Naive B cell (primary cell): ENCODE measurements around the gene RANBP3L. TPM values are rescaled to one million over a fixed set of nuclear protein-coding genes. Genes with fewer than 3 reads are reported as not detected.
A peak's percentile ranks its signal among the peaks of the same experiment; 100 is the strongest.

Experiments used
- ATAC-seq, 2 donors: fragments of 150-1000 bp; cut with Tn5 transposase; 2 replicates each; pipeline ENCODE4 v1.10.0; 2021; ENCODE audit warnings: low read depth in 2 of 2, mild to moderate bottlenecking in 2 of 2, moderate library complexity in 2 of 2
- DNase-seq: peaks from one replicate; pipeline ENCODE4 v3.0.0; 2022
- H3K27ac Mint-ChIP-seq, 6 donors: one replicate each; pipeline ENCODE4 v1.8.0; 2020 to 2022; ENCODE audit warnings: mild to moderate bottlenecking in 6 of 6, mixed read lengths in 6 of 6, moderate library complexity in 5 of 6, inconsistent platforms in 2 of 6
- H3K27me3 Mint-ChIP-seq, 3 donors: one replicate each; pipeline ENCODE4 v1.8.0; 2021 to 2022; ENCODE audit warnings: mixed read lengths in 3 of 3, mild to moderate bottlenecking in 1 of 3
- H3K36me3 Mint-ChIP-seq, 2 donors: one replicate each; pipeline ENCODE4 v1.8.0; 2020 to 2022; ENCODE audit warnings: mixed read lengths in 2 of 2, inconsistent platforms in 1 of 2, mild to moderate bottlenecking in 1 of 2
- H3K4me1 Mint-ChIP-seq, 3 donors: one replicate each; pipeline ENCODE4 v1.8.0; 2020 to 2022; ENCODE audit warnings: mixed read lengths in 3 of 3, inconsistent platforms in 1 of 3, mild to moderate bottlenecking in 1 of 3, moderate library complexity in 1 of 3
- H3K4me3 Mint-ChIP-seq, 8 donors: one replicate each; pipeline ENCODE4 v1.8.0; 2020 to 2022; ENCODE audit warnings: mild to moderate bottlenecking in 8 of 8, mixed read lengths in 8 of 8, moderate library complexity in 8 of 8, inconsistent platforms in 2 of 8
- H3K9me3 Mint-ChIP-seq, 7 donors: one replicate each; pipeline ENCODE4 v1.8.0; 2020 to 2022; ENCODE audit warnings: mixed read lengths in 7 of 7, mild to moderate bottlenecking in 5 of 7, inconsistent platforms in 2 of 7, moderate library complexity in 1 of 7
- polyA plus RNA-seq, 6 donors: library from polyadenylated mRNA; unstranded; fragments of 300-500 nt; fragmentation: Illumina TruSeq; gene quantifications; one replicate each; pipeline ENCODE4 v1.2.3, GENCODE V29; 2021; ENCODE audit warnings: low read depth in 6 of 6

Gene RANBP3L
- polyA plus RNA-seq, 6 donors from 2014 or later: not detected

DNA sequence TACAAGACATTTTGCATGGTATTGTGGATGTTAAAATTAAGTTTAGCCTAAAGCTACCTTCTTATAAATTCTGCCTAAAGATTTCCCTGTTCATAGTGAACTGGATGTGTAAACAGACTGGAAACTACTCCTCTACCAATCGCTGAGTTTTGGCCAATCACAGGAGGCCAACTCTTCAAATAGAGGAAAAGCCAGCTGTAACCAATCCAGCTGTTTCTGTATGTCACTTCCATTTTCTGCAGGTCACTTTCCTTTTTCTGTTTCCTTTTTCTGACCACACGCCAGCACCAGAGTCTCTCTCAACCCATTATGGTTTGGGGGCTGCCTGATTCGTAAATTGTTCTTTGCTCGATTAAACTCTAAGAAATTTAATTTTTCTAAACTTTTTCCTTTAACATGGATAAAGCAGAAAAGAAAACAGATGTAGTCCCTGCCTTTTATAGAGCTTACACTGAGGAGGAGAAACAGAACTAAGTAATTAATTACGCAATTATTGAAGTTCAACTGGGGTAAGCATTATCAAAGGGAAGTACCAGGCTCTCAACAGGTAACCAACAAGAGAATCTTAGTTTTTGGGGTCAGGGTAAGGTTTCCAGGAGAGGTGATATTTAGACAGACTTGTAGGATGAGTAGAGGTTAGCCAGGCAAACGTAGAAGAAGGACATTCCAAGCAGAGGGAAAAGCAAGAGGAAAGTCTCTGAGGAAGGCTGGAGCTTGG lies 27.7 kb downstream of the RANBP3L start:
- no peak for DNase-seq
- Mint-ChIP-seq H3K27me3 (no peaks in the 10 kb centered on the region), H3K9me3 (no peaks in the 10 kb centered on the region), H3K27ac (peak overlapping the region in 2 of 6 donors; percentile 48 to 62), H3K4me1 (peaks cover 3 to 11% (median 4%) of the 10 kb centered on the region in 3 donors), H3K4me3 (no peak overlapping the region), H3K36me3 (peaks cover 0 to 4% of the 10 kb centered on the region in 2 donors)
- ATAC-seq: no peak

DNA sequence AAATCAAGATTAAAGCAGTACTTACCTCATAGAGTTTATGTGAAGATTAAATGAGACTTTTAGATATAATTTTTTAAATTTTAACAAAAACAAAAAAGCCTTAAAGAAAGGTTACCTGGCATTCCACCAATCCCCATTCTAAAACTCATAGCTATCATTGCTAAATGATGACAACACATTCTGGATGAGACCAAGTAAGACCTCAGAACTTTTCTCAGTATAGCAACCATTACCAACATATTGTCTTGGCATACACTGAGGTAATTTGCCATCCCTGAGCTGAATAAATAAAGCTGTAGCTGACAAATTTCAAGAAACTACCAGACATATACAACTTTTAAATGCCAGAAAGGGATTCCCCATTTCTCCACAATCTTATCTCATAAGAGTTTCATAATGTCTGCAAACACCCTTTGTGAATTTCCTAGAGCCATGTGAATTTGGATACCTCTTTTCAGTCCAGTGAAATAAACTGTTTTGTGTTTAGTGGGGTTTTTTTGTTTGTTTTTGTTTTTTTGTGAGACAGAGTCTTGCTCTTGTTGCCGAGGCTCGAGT lies 29.5 kb downstream of the RANBP3L start:
- H3K4me3 Mint-ChIP-seq: no peak overlapping the region
- no peak overlapping the region for H3K27ac Mint-ChIP-seq
- peaks cover 0 to 4% of the 10 kb centered on the region in 2 donors for H3K36me3 Mint-ChIP-seq
- DNase-seq (no peak), ATAC-seq (no peak)
- H3K4me1 Mint-ChIP-seq: peaks cover 0 to 4% (median 0%) of the 10 kb centered on the region in 3 donors
- H3K9me3 Mint-ChIP-seq: no peaks in the 10 kb centered on the region
- no peaks in the 10 kb centered on the region for H3K27me3 Mint-ChIP-seq

DNA sequence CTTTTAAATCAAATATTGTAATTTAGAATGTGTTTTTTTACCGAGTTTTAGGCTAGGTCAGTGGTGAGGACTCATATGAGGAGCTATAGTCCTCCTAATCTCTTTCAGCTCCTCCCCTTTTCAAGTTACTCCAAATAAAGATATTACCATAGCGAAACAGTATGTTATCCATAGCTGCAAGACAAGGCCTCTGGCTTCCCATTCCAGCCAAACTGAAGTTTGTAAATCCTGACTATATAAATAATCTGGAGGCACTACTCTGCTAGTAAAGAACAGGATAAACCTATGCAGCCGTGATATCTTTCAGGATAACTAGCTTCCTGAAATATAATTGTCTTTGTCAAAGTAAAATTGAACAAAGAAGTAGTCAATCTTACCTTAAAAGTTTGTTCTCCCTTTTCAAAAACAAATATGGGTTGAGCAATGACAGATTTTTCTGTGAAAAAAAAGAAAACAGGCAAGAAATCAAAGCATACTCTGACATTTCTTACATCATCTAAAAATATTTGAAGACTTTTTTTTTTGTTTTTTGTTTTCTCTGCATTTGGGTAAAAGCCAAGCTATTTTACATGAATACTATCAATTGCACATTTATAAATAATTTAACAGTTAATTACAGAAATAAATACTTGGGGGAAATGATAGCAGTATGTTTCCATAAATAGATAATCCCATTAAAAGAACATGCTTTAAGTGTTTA lies 30.7 kb downstream of the RANBP3L start:
- ATAC-seq: no peak
- no peak for DNase-seq
- H3K27me3 Mint-ChIP-seq: no peaks in the 10 kb centered on the region
- no peaks in the 10 kb centered on the region for H3K4me1 Mint-ChIP-seq
- peaks cover 0 to 4% of the 10 kb centered on the region in 2 donors for H3K36me3 Mint-ChIP-seq
- no peak overlapping the region for H3K27ac Mint-ChIP-seq
- no peaks in the 10 kb centered on the region for H3K9me3 Mint-ChIP-seq
- no peak overlapping the region for H3K4me3 Mint-ChIP-seq

DNA sequence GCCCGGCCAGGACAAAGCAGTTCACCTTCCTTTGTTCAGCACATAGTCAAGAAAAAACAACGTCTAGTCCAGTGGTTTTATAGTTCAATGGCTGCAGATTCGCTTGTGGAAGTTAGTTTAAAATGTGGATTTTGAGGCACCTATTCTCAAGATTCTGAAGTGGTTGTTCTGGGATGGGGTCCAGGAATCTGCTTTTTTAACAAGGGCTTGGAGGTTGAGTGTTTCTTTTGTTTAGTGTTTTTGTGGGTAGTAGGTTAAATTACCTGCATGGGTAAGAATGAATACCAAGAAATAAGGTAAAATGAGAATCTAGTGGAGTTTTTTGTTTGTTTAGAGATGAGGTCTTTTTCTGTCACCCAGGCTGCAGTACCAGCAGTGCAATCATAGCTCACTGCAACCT lies 31.5 kb downstream of the RANBP3L start:
- H3K4me3 Mint-ChIP-seq: peak overlapping the region in 1 of 8 donors; percentile 25
- H3K27ac Mint-ChIP-seq: no peak overlapping the region
- peaks cover 0 to 2% (median 0%) of the 10 kb centered on the region in 3 donors for H3K4me1 Mint-ChIP-seq
- DNase-seq (no peak), ATAC-seq (no peak)
- H3K36me3 Mint-ChIP-seq: no peaks in the 10 kb centered on the region
- H3K27me3 Mint-ChIP-seq: no peaks in the 10 kb centered on the region
- H3K9me3 Mint-ChIP-seq: no peaks in the 10 kb centered on the region

DNA sequence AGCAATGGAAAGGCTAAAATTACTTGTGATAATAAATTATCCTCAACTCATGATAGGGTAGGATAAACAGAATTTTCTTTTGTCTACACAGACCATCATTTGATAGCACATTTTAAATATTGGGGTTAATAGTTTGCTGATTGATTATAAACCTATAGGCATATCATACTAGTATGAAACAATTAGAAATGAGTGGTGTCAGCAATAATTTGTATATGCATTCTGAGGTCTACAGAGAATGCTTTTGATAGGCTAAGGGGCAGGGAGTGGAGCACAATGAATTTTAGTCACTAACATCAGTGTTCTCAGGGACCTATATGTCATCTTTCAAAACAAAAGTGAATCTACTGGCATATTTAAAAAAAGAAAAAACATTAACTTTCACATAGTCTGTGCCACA lies 32.2 kb downstream of the RANBP3L start:
- Mint-ChIP-seq H3K9me3 (no peaks in the 10 kb centered on the region), H3K36me3 (no peaks in the 10 kb centered on the region)

DNA sequence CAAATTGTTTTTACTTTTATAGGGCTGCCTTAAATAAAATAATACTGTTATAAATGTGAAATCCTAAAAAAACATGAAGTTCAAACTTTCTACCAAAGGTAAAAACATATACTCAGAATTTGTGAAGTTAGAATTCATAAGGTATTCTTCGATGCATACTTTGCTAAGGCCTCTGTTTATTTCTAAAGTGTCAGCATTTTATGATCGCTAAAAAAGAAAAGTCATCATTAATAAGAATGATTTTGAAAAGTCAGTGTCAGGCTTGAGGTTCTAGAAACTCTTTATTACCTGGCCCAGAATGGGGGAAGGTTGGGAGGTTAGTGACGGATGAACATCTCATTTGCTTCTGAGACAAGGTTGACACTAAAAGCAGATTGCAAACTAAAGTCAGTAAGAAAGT lies 33.8 kb downstream of the RANBP3L start:
- DNase-seq: no peak
- H3K27me3 Mint-ChIP-seq: peaks cover 0 to 4% (median 0%) of the 10 kb centered on the region in 3 donors
- H3K36me3 Mint-ChIP-seq: no peaks in the 10 kb centered on the region
- ATAC-seq: no peak
- no peak overlapping the region for H3K4me3 Mint-ChIP-seq
- no peak overlapping the region for H3K27ac Mint-ChIP-seq
- H3K4me1 Mint-ChIP-seq: peaks cover 0 to 2% (median 0%) of the 10 kb centered on the region in 3 donors
- H3K9me3 Mint-ChIP-seq: no peaks in the 10 kb centered on the region

More for the DNA sequence above, 32.2 kb downstream of the RANBP3L start:
- no peak for DNase-seq
- H3K4me1 Mint-ChIP-seq: peaks cover 0 to 2% (median 0%) of the 10 kb centered on the region in 3 donors
- no peak overlapping the region for H3K27ac Mint-ChIP-seq
- H3K4me3 Mint-ChIP-seq: no peak overlapping the region
- ATAC-seq: no peak
- H3K27me3 Mint-ChIP-seq: peaks cover 0 to 2% (median 0%) of the 10 kb centered on the region in 3 donors

DNA sequence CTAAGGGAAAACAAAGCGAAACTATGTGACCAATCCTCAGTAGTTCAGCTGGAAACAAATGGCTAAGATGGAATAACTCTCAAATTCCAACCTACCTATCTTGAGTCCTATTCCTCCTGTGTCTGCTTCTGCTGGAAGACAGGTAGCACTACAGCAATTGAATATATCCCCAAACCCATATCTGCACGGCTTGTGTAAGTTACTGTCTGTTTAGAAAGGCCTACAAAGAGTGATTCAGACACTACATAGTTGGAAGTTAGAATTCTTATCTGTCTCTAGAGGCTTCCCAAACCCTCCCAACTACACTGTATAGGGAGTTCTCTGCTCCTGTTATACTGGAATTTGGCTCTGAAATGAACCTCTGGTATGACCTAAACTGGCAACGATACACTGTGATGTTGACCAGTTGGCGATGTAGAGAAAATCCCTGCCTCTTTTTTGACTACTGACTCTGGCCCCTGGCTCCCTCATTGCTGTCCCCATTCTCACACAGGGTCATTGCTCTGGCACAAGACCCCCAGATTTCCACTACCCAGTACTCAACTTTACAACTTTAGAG lies 37.4 kb downstream of the RANBP3L start:
- H3K4me1 Mint-ChIP-seq: peaks cover 0 to 2% (median 0%) of the 10 kb centered on the region in 3 donors
- H3K27me3 Mint-ChIP-seq: peaks cover 0 to 8% (median 5%) of the 10 kb centered on the region in 3 donors
- no peaks in the 10 kb centered on the region for H3K36me3 Mint-ChIP-seq
- H3K4me3 Mint-ChIP-seq: no peak overlapping the region
- ATAC-seq (no peak), DNase-seq (no peak)
- no peaks in the 10 kb centered on the region for H3K9me3 Mint-ChIP-seq
- H3K27ac Mint-ChIP-seq: no peak overlapping the region

DNA sequence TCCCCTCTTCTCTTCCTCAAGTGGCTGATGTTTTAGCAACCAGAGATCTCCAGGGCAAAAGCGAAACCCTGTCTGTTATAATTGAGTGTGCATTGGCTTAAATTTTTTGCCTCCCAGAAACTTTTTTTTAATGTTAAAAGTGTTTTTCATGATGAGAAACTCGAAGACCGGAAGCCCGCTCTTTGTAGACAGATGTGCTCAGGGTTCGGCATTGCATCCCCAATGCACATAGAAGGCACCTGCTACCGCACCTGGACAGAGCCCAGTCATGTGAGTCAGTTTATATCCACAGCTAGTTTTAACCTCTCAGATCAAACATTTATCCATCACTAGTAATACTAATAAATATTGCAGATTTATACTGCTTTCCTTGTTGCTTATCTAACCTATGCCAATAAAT lies 40.5 kb downstream of the RANBP3L start:
- Mint-ChIP-seq H3K27ac (no peak overlapping the region), H3K27me3 (peaks cover 0 to 8% (median 5%) of the 10 kb centered on the region in 3 donors), H3K4me1 (peaks cover 0 to 2% (median 0%) of the 10 kb centered on the region in 3 donors), H3K36me3 (no peaks in the 10 kb centered on the region), H3K9me3 (no peaks in the 10 kb centered on the region), H3K4me3 (no peak overlapping the region)
- ATAC-seq (no peak), DNase-seq (no peak)

DNA sequence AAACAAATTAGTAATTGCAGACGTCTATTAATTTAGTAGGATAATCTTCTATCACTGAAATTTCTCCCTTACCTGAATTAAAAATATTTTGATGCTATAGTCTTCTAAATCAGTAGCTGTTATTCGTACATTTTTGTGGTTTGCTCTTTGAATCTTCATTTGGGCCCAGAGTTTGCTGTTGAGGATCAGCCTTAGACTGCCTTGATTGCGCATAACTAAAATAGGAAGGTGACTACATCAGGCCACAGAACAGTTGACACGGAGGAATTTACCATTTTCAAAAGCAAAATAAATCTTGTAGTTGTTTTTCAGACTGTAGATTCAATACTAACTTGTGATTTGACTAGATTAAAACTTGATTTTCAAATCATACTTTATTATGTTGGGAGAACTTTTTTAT lies 48.1 kb downstream of the RANBP3L start:
- Mint-ChIP-seq H3K27ac (no peak overlapping the region), H3K27me3 (no peaks in the 10 kb centered on the region), H3K9me3 (no peaks in the 10 kb centered on the region), H3K4me1 (no peaks in the 10 kb centered on the region), H3K4me3 (no peak overlapping the region), H3K36me3 (no peaks in the 10 kb centered on the region)
- ATAC-seq (no peak), DNase-seq (no peak)

DNA sequence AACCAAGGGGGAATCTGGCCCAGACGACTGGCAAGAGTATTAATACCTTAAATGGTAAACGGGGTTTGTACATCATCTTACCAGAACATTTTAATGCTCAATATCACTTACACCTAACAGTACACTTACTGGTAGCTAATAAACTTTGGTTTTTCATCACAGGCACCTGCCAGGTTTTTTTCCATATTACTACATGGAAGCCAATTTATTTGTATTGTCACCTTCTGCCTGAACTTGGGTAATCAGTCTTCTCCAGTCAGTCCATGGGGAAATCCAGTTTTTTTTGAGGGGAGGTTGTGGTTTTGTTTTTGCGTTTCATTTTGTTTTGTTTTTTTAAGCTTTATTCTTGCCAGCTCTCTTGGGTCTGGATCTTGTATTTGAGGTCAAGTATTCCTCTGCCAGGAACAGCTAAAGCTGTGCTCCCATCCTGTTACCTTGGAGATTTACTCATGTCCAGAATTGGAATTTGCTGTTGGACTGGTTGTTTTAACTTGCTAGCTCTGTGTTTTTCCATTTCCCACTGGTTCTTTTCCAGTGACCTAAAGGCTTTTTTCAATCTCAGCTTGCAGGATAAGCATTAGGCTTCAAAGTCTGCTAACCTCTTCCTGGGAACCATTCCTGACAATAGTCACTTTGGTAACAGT lies 48.9 kb downstream of the RANBP3L start:
- ATAC-seq (no peak), DNase-seq (no peak)
- no peaks in the 10 kb centered on the region for H3K9me3 Mint-ChIP-seq
- no peak overlapping the region for H3K27ac Mint-ChIP-seq
- H3K36me3 Mint-ChIP-seq: no peaks in the 10 kb centered on the region
- H3K4me3 Mint-ChIP-seq: no peak overlapping the region
- no peaks in the 10 kb centered on the region for H3K27me3 Mint-ChIP-seq
- no peaks in the 10 kb centered on the region for H3K4me1 Mint-ChIP-seq

DNA sequence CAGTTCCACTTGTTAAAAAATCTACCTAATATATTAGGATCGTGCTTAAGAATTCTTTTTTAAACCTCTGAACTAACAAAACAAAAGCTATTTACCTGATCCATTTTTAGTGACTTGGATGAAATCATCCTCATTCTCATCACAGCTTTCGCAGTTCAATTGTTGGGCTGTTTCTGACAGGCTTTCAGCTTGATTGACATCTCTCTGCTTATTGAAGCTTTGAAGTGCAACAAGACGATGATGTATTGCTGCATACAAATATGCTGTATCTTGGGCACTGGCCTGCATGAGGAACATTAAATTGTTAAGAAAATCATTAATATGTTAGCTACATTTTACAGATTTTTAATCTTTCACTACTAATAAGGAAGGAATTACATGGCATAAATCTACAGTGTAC lies 50.5 kb downstream of the RANBP3L start:
- Mint-ChIP-seq H3K4me3 (no peak overlapping the region), H3K27me3 (no peaks in the 10 kb centered on the region), H3K4me1 (no peaks in the 10 kb centered on the region), H3K27ac (no peak overlapping the region), H3K36me3 (no peaks in the 10 kb centered on the region), H3K9me3 (no peaks in the 10 kb centered on the region)
- ATAC-seq (no peak), DNase-seq (no peak)

DNA sequence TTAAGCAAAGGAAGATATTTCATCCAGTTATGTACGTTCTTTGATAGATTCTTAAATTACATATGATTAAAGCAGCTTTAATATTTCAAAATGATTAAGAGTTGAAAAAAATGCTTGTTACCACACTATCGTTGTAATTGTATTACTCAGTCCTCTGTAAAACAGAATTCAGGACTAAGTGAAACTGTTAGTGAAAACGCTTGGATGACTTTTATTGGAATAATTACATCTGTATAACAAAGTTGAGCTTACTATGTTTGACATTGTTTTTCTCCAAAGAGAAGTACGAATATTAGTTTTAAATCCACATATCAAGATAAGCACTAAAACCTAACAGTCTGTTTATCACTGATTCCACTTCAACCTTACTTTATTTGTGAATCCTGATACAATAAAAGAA lies 51.3 kb downstream of the RANBP3L start:
- Mint-ChIP-seq H3K27me3 (no peaks in the 10 kb centered on the region), H3K4me3 (no peak overlapping the region), H3K9me3 (no peaks in the 10 kb centered on the region), H3K4me1 (no peaks in the 10 kb centered on the region), H3K27ac (no peak overlapping the region), H3K36me3 (no peaks in the 10 kb centered on the region)
- ATAC-seq (no peak), DNase-seq (no peak)

DNA sequence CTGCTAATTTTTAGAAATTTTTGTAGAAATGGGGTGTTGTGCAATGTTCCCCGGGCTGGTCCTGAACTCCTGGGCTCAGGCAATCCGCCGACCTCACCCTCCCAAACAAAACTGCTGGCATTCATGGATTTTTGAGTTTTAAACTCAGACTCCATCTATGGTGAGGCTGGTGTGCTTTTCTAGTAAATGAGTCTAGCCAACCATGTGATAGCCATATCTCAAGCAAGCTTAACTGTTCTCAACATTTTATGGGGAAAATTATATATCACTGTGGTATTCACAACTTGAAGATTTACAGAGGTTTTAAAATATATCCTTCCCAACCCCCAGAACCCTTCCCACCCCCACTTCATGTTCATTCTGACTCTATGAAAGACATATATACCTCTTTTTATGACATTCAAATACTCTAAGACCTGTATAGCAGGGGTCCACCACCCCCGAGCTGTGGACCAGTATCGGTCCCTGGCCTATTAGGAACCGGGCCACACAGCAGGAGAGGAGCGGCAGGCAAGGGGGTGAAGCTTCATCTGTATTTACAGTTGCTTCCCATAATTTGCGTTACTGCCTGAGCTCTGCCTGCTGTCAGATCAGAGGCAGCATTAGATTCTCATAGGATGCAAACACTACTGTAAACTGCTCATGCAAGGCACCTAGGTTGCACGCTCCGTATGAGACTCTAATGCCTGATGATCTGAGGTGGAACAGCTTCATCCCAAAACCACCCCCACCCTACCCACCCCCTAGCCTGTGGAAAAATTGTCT lies 55.5 kb downstream of the RANBP3L start:
- Mint-ChIP-seq H3K4me1 (peaks cover 12 to 18% (median 14%) of the 10 kb centered on the region in 3 donors), H3K9me3 (no peaks in the 10 kb centered on the region), H3K27ac (no peak overlapping the region), H3K27me3 (no peaks in the 10 kb centered on the region), H3K36me3 (no peaks in the 10 kb centered on the region), H3K4me3 (peak overlapping the region in 1 of 8 donors; percentile 27)
- ATAC-seq (no peak), DNase-seq (no peak)
